Caco-2 (cell line): ENCODE data around the gene HTR6. TPM values are rescaled to one million over a fixed set of nuclear protein-coding genes. Genes with fewer than 3 reads are reported as not detected.

Source experiments
- BruUV-seq: library from RNA; stranded (reverse); fragments of 400-500 nt; replicated peaks from 2 replicates; lab custom pipeline; 2021; lab: Mats Ljungman, UMichigan
- CTCF ChIA-PET: fragments of 300-600 bp; sonication (Branson Sonifier 250); formaldehyde crosslinking; loops from one replicate; lab custom pipeline; 2022; ENCODE audit warnings: antibody characterized with exemption; lab: Charles Lee
- POLR2A ChIA-PET: fragments of 300-600 bp; sonication (Branson Sonifier 250); formaldehyde crosslinking; loops from one replicate; lab custom pipeline; 2022; ENCODE audit warnings: antibody characterized with exemption; lab: Charles Lee
- DNase-seq, 2 experiments: peaks; one replicate each; pipeline versions ENCODE4 v3.0.0 to v3.0.0-alpha.2; 2020 to 2022
- H3K27me3 ChIP-seq: replicated peaks from 2 replicates; pipeline ENCODE4 v1.6.0; 2011; ENCODE audit warnings: low read length; ENCODE audit not compliant: control insufficient read depth, insufficient read depth
- H3K36me3 ChIP-seq: 2 replicates; pipeline ENCODE4 v1.5.1; 2011; ENCODE audit warnings: low read length; ENCODE audit not compliant: control insufficient read depth, insufficient read depth
- H3K4me1 ChIP-seq: fragments of 250-450 bp; sonication (Bioruptor Pico); 2 replicates; pipeline ENCODE4 v1.5.1; 2020; ENCODE audit warnings: mild to moderate bottlenecking
- H3K4me3 ChIP-seq: 2 replicates; pipeline ENCODE4 v1.5.1; 2011; ENCODE audit warnings: low read depth, mild to moderate bottlenecking, control low read depth, low read length
- H3K9me3 ChIP-seq: fragments of 250-450 bp; sonication (Bioruptor Pico); 2 replicates; pipeline ENCODE4 v1.5.1; 2020; ENCODE audit warnings: mild to moderate bottlenecking, moderate library complexity
- H3K27ac Mint-ChIP-seq: one replicate; pipeline ENCODE4 v1.8.0; 2022; ENCODE audit warnings: mixed read lengths; ENCODE audit not compliant: unreplicated experiment
- H3K27me3 Mint-ChIP-seq: one replicate; pipeline ENCODE4 v1.8.0; 2022; ENCODE audit warnings: mixed read lengths; ENCODE audit not compliant: insufficient read depth, unreplicated experiment
- H3K36me3 Mint-ChIP-seq: one replicate; pipeline ENCODE4 v1.8.0; 2022; ENCODE audit warnings: mild to moderate bottlenecking, mixed read lengths; ENCODE audit not compliant: insufficient read depth, unreplicated experiment
- H3K4me1 Mint-ChIP-seq: one replicate; pipeline ENCODE4 v1.8.0; 2022; ENCODE audit warnings: low read depth, mixed read lengths; ENCODE audit not compliant: unreplicated experiment
- H3K4me3 Mint-ChIP-seq: one replicate; pipeline ENCODE4 v1.8.0; 2022; ENCODE audit warnings: mild to moderate bottlenecking, moderate library complexity, mixed read lengths; ENCODE audit not compliant: unreplicated experiment
- H3K9me3 Mint-ChIP-seq: one replicate; pipeline ENCODE4 v1.8.0; 2022; ENCODE audit warnings: mixed read lengths; ENCODE audit not compliant: unreplicated experiment
- CTCF ChIP-seq, 2 experiments: fragments of 200-600 bp in 1 of 2; IDR thresholded peaks; 1 replicate in 1 of 2; 2 replicates in 1 of 2; pipeline versions ENCODE4 v1.5.1 to v1.8.0; 2011 to 2022; ENCODE audit warnings: antibody characterized with exemption in 1 of 2, control low read depth in 1 of 2, inconsistent platforms in 1 of 2, low read depth in 1 of 2, low read length in 1 of 2, mild to moderate bottlenecking in 1 of 2, moderate library complexity in 1 of 2; ENCODE audit not compliant: insufficient read depth in 1 of 2, severe bottlenecking in 1 of 2, unreplicated experiment in 1 of 2
- intact Hi-C: fragments of 100-400 bp; cut with micrococcal nuclease; formaldehyde crosslinking; loops from one replicate; pipeline ENCODE4 v1.10.0; 2022; ENCODE audit not compliant: unreplicated experiment
- total RNA-seq: library from RNA; stranded (reverse); gene quantifications from 2 replicates; pipeline ENCODE4 v1.2.3, GENCODE V29; 2022

Gene HTR6
- total RNA-seq, 1 experiment from 2014 or later = not detected

- CTCF ChIA-PET = no interaction called here
- DNase-seq = no peak
- H3K36me3 Mint-ChIP-seq = peaks cover under 1% of the 10 kb centered on the region
- BruUV-seq = no TSS peak
- Histone ChIP-seq H3K4me1 (no peaks in the 10 kb centered on the region), H3K9me3 (no peaks in the 10 kb centered on the region), H3K4me3 (no peak overlapping the region), H3K36me3 (no peaks in the 10 kb centered on the region), H3K27me3 (no peaks in the 10 kb centered on the region)
- H3K4me3 Mint-ChIP-seq = no peak overlapping the region
- no peaks in the 10 kb centered on the region for H3K27me3 Mint-ChIP-seq
- POLR2A ChIA-PET = no interaction called here
- no peaks in the 10 kb centered on the region for H3K4me1 Mint-ChIP-seq
- intact Hi-C loops = no loop called here
- H3K27ac Mint-ChIP-seq = no peak overlapping the region
- TF ChIP-seq CTCF (IDR thresholded peaks at IDR 0.05; ENCODE audit: insufficient read depth in 1 of 2, low read depth in 1 of 2, low read length in 1 of 2, severe bottlenecking in 1 of 2, unreplicated experiment in 1 of 2) = no peak
- H3K9me3 Mint-ChIP-seq = no peaks in the 10 kb centered on the region
Observed at GRCh38 chr1:19720973-19721372, 56.3 kb downstream of the HTR6 start.

GRCh38 chr1:19723874-19724273 is 59.2 kb downstream of the HTR6 start:
- Mint-ChIP-seq H3K4me3 (no peak overlapping the region), H3K9me3 (no peaks in the 10 kb centered on the region), H3K36me3 (no peaks in the 10 kb centered on the region), H3K27me3 (no peaks in the 10 kb centered on the region), H3K27ac (no peak overlapping the region), H3K4me1 (no peaks in the 10 kb centered on the region)
- Histone ChIP-seq H3K36me3 (no peaks in the 10 kb centered on the region), H3K4me1 (no peaks in the 10 kb centered on the region), H3K27me3 (no peaks in the 10 kb centered on the region), H3K4me3 (no peak overlapping the region), H3K9me3 (no peaks in the 10 kb centered on the region)
- no peak for TF ChIP-seq CTCF (IDR thresholded peaks at IDR 0.05; ENCODE audit: insufficient read depth in 1 of 2, low read depth in 1 of 2, low read length in 1 of 2, severe bottlenecking in 1 of 2, unreplicated experiment in 1 of 2)
- ChIA-PET CTCF (no interaction called here), POLR2A (no interaction called here)
- BruUV-seq = no TSS peak
- no peak for DNase-seq
- intact Hi-C loops = no loop called here

GRCh38 chr1:19725606-19726005 is 60.9 kb downstream of the HTR6 start:
- no peak for DNase-seq
- Histone ChIP-seq H3K4me3 (no peak overlapping the region), H3K4me1 (no peaks in the 10 kb centered on the region), H3K36me3 (no peaks in the 10 kb centered on the region), H3K27me3 (no peaks in the 10 kb centered on the region), H3K9me3 (no peaks in the 10 kb centered on the region)
- intact Hi-C loops = no loop called here
- no peak for TF ChIP-seq CTCF (IDR thresholded peaks at IDR 0.05; ENCODE audit: insufficient read depth in 1 of 2, low read depth in 1 of 2, low read length in 1 of 2, severe bottlenecking in 1 of 2, unreplicated experiment in 1 of 2)
- no peaks in the 10 kb centered on the region for H3K27me3 Mint-ChIP-seq
- ChIA-PET CTCF (no interaction called here), POLR2A (no interaction called here)
- no peaks in the 10 kb centered on the region for H3K9me3 Mint-ChIP-seq
- no peaks in the 10 kb centered on the region for H3K4me1 Mint-ChIP-seq
- no TSS peak for BruUV-seq
- H3K27ac Mint-ChIP-seq = no peak overlapping the region
- H3K36me3 Mint-ChIP-seq = no peaks in the 10 kb centered on the region
- no peak overlapping the region for H3K4me3 Mint-ChIP-seq
